ENCODE measurements around the gene LBH.

DNA sequence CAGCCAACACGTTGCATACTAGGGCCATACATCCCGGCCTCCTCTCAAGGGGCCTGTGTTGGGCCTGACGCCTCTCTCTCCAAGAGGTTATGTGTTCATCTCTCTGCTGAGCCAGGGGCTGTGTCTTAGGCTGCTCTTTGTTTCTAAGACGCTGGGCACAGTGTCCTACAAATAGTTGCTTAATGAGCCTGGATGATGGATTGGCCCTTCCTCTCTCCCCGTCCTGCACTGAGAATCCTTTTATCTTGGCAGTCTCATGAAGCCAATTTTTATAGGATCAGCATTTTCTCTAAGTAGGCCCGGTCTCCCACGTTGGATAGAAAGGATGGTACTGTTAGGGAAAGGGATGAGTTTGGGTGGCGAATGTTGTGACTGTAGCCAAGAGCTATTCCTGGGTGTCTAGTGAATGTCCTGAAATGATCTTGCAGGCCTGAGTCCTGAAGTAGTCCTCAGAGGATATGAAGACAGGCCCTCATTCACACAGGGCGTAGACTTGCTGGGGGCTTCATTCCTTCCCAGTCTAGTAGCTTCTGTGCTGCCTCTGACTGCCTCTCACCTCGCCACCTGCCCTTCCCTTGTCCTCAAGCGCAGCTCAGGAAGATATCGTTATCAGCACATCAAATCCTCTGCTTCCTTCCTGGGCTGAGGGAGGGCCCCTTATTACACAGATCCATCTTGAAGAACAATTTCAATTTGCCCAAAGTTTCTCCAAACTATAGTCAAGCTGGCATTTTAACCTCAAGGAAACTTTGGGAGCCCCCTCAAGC lies 8.8 kb downstream of the LBH start:
- TF ChIP-seq POLR2A (IDR thresholded peaks at IDR 0.05), result no peak
- no peak for TF ChIP-seq CTCF (IDR thresholded peaks at IDR 0.05)

Measured in gastroesophageal sphincter (tissue), 3 donors.